ENCODE measurements around the gene SCN10A.

The SCN10A gene

GRCh38 chr3:38816026-38816425 is at the start of gene SCN10A:
TSS of gene SCN10A (minus strand) at chr3:38816217. CDS start at chr3:38794010, 22,207 bp downstream.
- DNase-seq = no peak

GRCh38 chr3:38853011-38853410 is 37.0 kb upstream of the SCN10A start:
- no peak for DNase-seq

- no peak for DNase-seq
Measured at GRCh38 chr3:38843898-38844297, 27.9 kb upstream of the SCN10A start.

- DNase-seq = no peak
Measured at GRCh38 chr3:38842266-38842965, 26.4 kb upstream of the SCN10A start.

- DNase-seq = no peak
Measured at GRCh38 chr3:38840987-38841386, 25.0 kb upstream of the SCN10A start.

- DNase-seq = no peak
Measured at GRCh38 chr3:38837358-38837757, 21.3 kb upstream of the SCN10A start.

GRCh38 chr3:38836561-38836960 is 20.5 kb upstream of the SCN10A start:
- no peak for DNase-seq

- DNase-seq = no peak
Measured at GRCh38 chr3:38835939-38836338, 19.9 kb upstream of the SCN10A start.

GRCh38 chr3:38834717-38835116 is 18.7 kb upstream of the SCN10A start:
- DNase-seq = no peak

- DNase-seq = peak; percentile 64
Measured at GRCh38 chr3:38834110-38834509, 18.1 kb upstream of the SCN10A start.

- DNase-seq = no peak
Measured at GRCh38 chr3:38829404-38829803, 13.4 kb upstream of the SCN10A start.

GRCh38 chr3:38828681-38829080 is 12.7 kb upstream of the SCN10A start:
- no peak for DNase-seq

GRCh38 chr3:38827791-38828190 is 11.8 kb upstream of the SCN10A start:
- no peak for DNase-seq

GRCh38 chr3:38826001-38826400 is 10.0 kb upstream of the SCN10A start:
- no peak for DNase-seq

GRCh38 chr3:38824349-38824748 is 8.3 kb upstream of the SCN10A start:
- no peak for DNase-seq

GRCh38 chr3:38823722-38824121 is 7.7 kb upstream of the SCN10A start:
- DNase-seq = no peak

- no peak for DNase-seq
Measured at GRCh38 chr3:38823186-38823585, 7.2 kb upstream of the SCN10A start.

- no peak for DNase-seq
Measured at GRCh38 chr3:38811822-38812221, 4.2 kb downstream of the SCN10A start.

- peak; percentile 60 for DNase-seq
Measured at GRCh38 chr3:38805765-38806386, 10.1 kb downstream of the SCN10A start.

- DNase-seq = no peak
Measured at GRCh38 chr3:38805004-38805403, 11.0 kb downstream of the SCN10A start.

GRCh38 chr3:38800511-38800910 is 15.5 kb downstream of the SCN10A start:
- no peak for DNase-seq

- no peak for DNase-seq
Measured at GRCh38 chr3:38793721-38794120, 22.3 kb downstream of the SCN10A start.

GRCh38 chr3:38792983-38793382 is 23.0 kb downstream of the SCN10A start:
- DNase-seq = no peak

GRCh38 chr3:38782148-38782547 is 33.9 kb downstream of the SCN10A start:
- no peak for DNase-seq

GRCh38 chr3:38773528-38773927 is 42.5 kb downstream of the SCN10A start:
- no peak for DNase-seq

Data from activated CD4-positive, alpha-beta T cell treated with anti-CD3 and anti-CD28 coated beads for 48 hours (primary cell).